ENCODE results near the gene L3MBTL3.

- TF ChIP-seq CTCF (conservative IDR thresholded peaks at IDR 0.05; ENCODE audit: low read depth, low read length) (no peak), EZH2 (IDR thresholded peaks at IDR 0.05; ENCODE audit: low read length, unreplicated experiment) (no peak), EZH2phosphoT487 (IDR thresholded peaks at IDR 0.05; ENCODE audit: borderline replicate concordance, low read length) (no peak)
Measured at GRCh38 chr6:130158056-130158455, 139.7 kb downstream of the L3MBTL3 start.
